SH-SY5Y (cell line): Measurements from ENCODE around the gene DMTF1.

Source experiments
- GATA2 ChIP-seq: IDR thresholded peaks from 2 replicates; pipeline ENCODE4 v1.6.1; 2011; ENCODE audit warnings: mild to moderate bottlenecking, low read depth, low read length
- GATA3 ChIP-seq: IDR thresholded peaks from 2 replicates; pipeline ENCODE4 v1.6.1; 2011; ENCODE audit warnings: low read depth, mild to moderate bottlenecking, low read length, moderate library complexity

DNA sequence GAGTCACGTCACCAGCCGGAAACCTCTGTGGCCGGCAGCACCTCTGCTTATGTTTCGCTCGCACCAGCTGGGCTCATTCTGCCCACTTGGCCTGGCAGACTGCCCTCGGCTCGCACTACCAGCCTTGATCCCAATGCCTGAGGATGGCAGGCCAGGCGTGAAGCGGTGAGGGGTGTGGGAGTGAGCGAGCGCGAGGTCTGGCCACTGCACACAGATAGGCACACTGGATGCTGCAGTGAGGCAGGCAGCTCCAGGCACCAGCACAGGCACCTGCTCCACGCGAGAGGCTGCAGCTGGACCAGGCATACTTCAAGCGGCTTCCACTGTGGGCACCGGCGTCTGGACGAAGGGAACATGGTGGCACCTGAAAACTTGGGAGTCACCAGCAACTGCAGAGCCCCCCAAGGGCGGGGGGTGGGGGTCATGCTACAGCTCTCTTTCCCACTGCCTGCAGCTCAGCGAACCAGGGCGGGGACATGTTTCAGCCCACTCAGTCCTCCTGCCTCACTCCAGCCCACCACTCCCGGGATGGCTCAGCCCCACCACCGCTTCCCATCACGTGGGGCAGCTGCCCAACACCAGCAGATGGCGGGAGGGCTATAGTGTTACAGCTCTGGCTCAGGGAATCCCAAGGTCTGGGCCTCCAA, 5.4 kb upstream of the DMTF1 start:
- no peak for TF ChIP-seq GATA2
- no peak for TF ChIP-seq GATA3
